ENCODE results near the gene CTTNBP2NL. TPM values are rescaled to one million over a fixed set of nuclear protein-coding genes. Genes with fewer than 3 reads are reported as not detected.

The CTTNBP2NL gene
- total and polyA plus RNA-seq, 2 of the 4 experiments (the other 2 are of a cell fraction), result 12.4 to 22.0 TPM

- peak; percentile 75 for DNase-seq
- CTCF ChIA-PET, result interaction anchor here (0.6 to 3.4 kb wide), 11 partner anchors 8 to 888 kb away, joined by 3 to 42 read pairs (median 3); no protein-coding TSS in a partner anchor
- Histone ChIP-seq H4K8ac (ENCODE audit: low read depth in 2 of 2, low read length in 2 of 2) (no peak overlapping the region), H3K9me1 (ENCODE audit: insufficient read depth, low read length) (no peaks in the 10 kb centered on the region), H2BK120ac (ENCODE audit: low read depth, low read length) (no peak overlapping the region), H3K4me3 (ENCODE audit: insufficient read depth, low read depth, low read length) (no peak overlapping the region), H2BK5ac (ENCODE audit: low read depth, low read length, poor library complexity, severe bottlenecking) (no peak overlapping the region), H3K9me3 (ENCODE audit: control insufficient read depth, insufficient read depth, low read length) (no peaks in the 10 kb centered on the region; the same call in 1 of the 2 replicates), H3K27me3 (ENCODE audit: control insufficient read depth, insufficient read depth, low read length) (peaks cover 34% of the 10 kb centered on the region), H2AFZ (replicated peaks; ENCODE audit: low read length, poor library complexity) (peak overlapping the region; percentile 73), H3K4ac (ENCODE audit: low read depth, low read length) (no peak overlapping the region), H3K9ac (ENCODE audit: low read depth, low read length) (no peak overlapping the region), H3K4me1 (ENCODE audit: control insufficient read depth, insufficient read depth, low read length) (no peaks in the 10 kb centered on the region), H3K14ac (replicated peaks; ENCODE audit: low read depth, low read length) (no peak overlapping the region), H3K79me1 (ENCODE audit: low read depth in 1 of 2, low read length in 2 of 2) (no peaks in the 10 kb centered on the region), H3K4me2 (ENCODE audit: low read depth, low read length) (peak overlapping the region; percentile 21; the same call in 1 of the 2 replicates), H4K91ac (ENCODE audit: insufficient read depth, low read depth, low read length) (no peak overlapping the region), H3K23ac (ENCODE audit: low read depth, low read length) (no peak overlapping the region), H2AK9ac (replicated peaks; ENCODE audit: low read depth, low read length, poor library complexity) (no peak overlapping the region), H2BK15ac (ENCODE audit: low read depth, low read length) (no peak overlapping the region), H3K27ac (ENCODE audit: insufficient read depth, low read length) (no peak overlapping the region), H4K20me1 (ENCODE audit: insufficient read depth, low read length) (no peaks in the 10 kb centered on the region), H3K56ac (ENCODE audit: extremely low read depth, insufficient read depth, low read length) (no peak overlapping the region), H3K18ac (ENCODE audit: low read depth, low read length) (no peak overlapping the region), H2BK20ac (ENCODE audit: low read depth, low read length) (no peak overlapping the region), H3K36me3 (ENCODE audit: control insufficient read depth, insufficient read depth, low read length) (no peaks in the 10 kb centered on the region), H2AK5ac (ENCODE audit: low read depth, low read length) (no peak overlapping the region), H4K5ac (ENCODE audit: low read depth, low read length) (no peak overlapping the region)
- no peak for TF ChIP-seq MAFK (IDR thresholded peaks at IDR 0.05; ENCODE audit: low read depth, low read length)
- no peak for TF ChIP-seq MXI1 (IDR thresholded peaks at IDR 0.05; ENCODE audit: borderline replicate concordance, low read depth, low read length)
- no peak for TF ChIP-seq FOS (IDR thresholded peaks at IDR 0.05; ENCODE audit: low read depth, low read length)
- no peak for TF ChIP-seq NFE2L2 (IDR thresholded peaks at IDR 0.05; ENCODE audit: low read depth, low read length)
- TF ChIP-seq MAZ (IDR thresholded peaks at IDR 0.05; ENCODE audit: borderline replicate concordance, low read depth, low read length), result 0 out of 2 replicates have a peak, but pooled peaks have one; percentile 15
- TF ChIP-seq RAD21 (IDR thresholded peaks at IDR 0.05; ENCODE audit: low read length), result peak; percentile 85
- no peak for TF ChIP-seq RFX5 (IDR thresholded peaks at IDR 0.05; ENCODE audit: low read depth, low read length)
- TF ChIP-seq SMC3 (IDR thresholded peaks at IDR 0.05; ENCODE audit: low read depth, low read length), result peak; percentile 75
- TF ChIP-seq CTCF (conservative IDR thresholded peaks at IDR 0.05; ENCODE audit: low read depth, low read length), result peak; percentile 99
- in situ Hi-C loops (cut with MboI; ENCODE audit: low sequenced_read_pairs) (loop anchor here (25.0 kb wide), 1 partner anchor 882 kb away; no protein-coding TSS in a partner anchor), dilution Hi-C loops (cut with HindIII; ENCODE audit: low sequenced_read_pairs, unreplicated experiment) (no loop called here), intact Hi-C loops (cut with micrococcal nuclease) (loop anchor here (1.0 to 2.0 kb wide), 2 partner anchors 71 to 888 kb away; no protein-coding TSS in a partner anchor)
- BruUV-seq (replicated peaks), result no TSS peak
- 0% methylated on average over 3 of the region's 16 CpGs; no CpG with 5 or more reads in 1 of the 2 experiments for WGBS, 2 experiments (ENCODE audit: extremely low coverage in 2 of 2, insufficient read length in 1 of 2)
- peak; percentile 100 for ATAC-seq (ENCODE audit: low read depth)
- POLR2A ChIA-PET (ENCODE audit: unreplicated experiment), result no interaction called here
These were observed 26.4 kb upstream of the CTTNBP2NL start for GRCh38 chr1:112369392-112370285.
